ENCODE measurements around the gene M6PR. TPM values are rescaled to one million over a fixed set of nuclear protein-coding genes. Genes with fewer than 3 reads are reported as not detected.

The M6PR gene
- total and polyA plus RNA-seq, 2 of the 8 experiments (the other 6 are each of a cell fraction or from before 2014, with no cell fraction given): 106 to 122 TPM

DNA sequence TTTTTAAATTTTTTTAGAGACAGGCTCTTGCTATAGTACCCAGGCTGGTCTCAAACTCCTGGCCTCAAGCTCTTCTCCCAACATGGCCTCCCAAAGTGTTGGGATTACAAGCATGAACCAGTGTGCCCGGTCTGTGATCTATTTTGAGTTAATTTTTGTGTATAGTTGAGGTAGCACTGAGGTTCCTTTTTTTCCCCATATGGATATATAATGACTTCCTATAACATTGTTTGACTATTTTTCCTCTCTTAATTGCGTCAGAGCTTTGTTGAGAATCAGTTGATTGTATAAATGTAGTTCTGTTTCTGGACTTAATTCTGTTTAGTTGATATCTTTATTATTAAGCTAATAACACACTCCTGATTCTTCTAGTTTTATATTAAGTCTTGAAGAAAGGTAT lies 8.6 kb upstream of the M6PR start:
- no peaks in the 10 kb centered on the region for H3K27me3 ChIP-seq (replicated peaks in 1 of 4; ENCODE audit: control insufficient read depth in 3 of 4, extremely low read depth in 1 of 4, insufficient read depth in 3 of 4, low read length in 3 of 4)
- no peak overlapping the region for H2BK15ac ChIP-seq (ENCODE audit: low read length)
- no peak overlapping the region for H4K5ac ChIP-seq (ENCODE audit: insufficient read length, low read depth, low read length)
- H2BK5ac ChIP-seq (ENCODE audit: low read depth, low read length): no peak overlapping the region
- TF ChIP-seq BACH1 (IDR thresholded peaks at IDR 0.05; ENCODE audit: low read length): no peak
- TF ChIP-seq BRCA1 (IDR thresholded peaks at IDR 0.05; ENCODE audit: low read depth, low read length): no peak
- no peak for TF ChIP-seq SIX5 (IDR thresholded peaks at IDR 0.05; ENCODE audit: low read depth, low read length)
- TF ChIP-seq EZH2 (IDR thresholded peaks at IDR 0.05; ENCODE audit: low read depth, low read length, severe bottlenecking): no peak
- no peak for TF ChIP-seq TEAD4 (IDR thresholded peaks at IDR 0.05; ENCODE audit: low read depth, low read length)
- no peak for TF ChIP-seq JUN (IDR thresholded peaks at IDR 0.05; ENCODE audit: low read depth, low read length)
- no peak for TF ChIP-seq NRF1 (IDR thresholded peaks at IDR 0.05; ENCODE audit: low read depth, low read length)
- H3K79me2 ChIP-seq (ENCODE audit: control insufficient read depth in 1 of 2, insufficient read depth in 2 of 2, low read length in 2 of 2): no peaks in the 10 kb centered on the region
- ChIA-PET CTCF (ENCODE audit: partially characterized antibody) (interaction anchor here (0.6 to 1.3 kb wide), 2 partner anchors 93 to 677 kb away, joined by 3 to 4 read pairs; no protein-coding TSS in a partner anchor), POLR2A (ENCODE audit: partially characterized antibody) (interaction anchor here (1.2 to 1.3 kb wide), 2 partner anchors 8 to 19 kb away, joined by 3 read pairs; partner anchors contain the start of gene M6PR)
- no peak overlapping the region for H3K4me3 ChIP-seq (ENCODE audit: extremely low read depth in 1 of 4, insufficient read depth in 2 of 4, low read depth in 3 of 4, low read length in 4 of 4)
- no peak overlapping the region for H2BK12ac ChIP-seq (ENCODE audit: low read depth, low read length)
- no peak overlapping the region for H3K18ac ChIP-seq (ENCODE audit: extremely low read depth, low read length)
- no peak overlapping the region for H3K27ac ChIP-seq (ENCODE audit: low read depth, low read length)
- no peaks in the 10 kb centered on the region for H3K9me3 ChIP-seq (ENCODE audit: insufficient read depth in 2 of 2, low read depth in 1 of 2, low read length in 1 of 2)
- no peaks in the 10 kb centered on the region for H4K20me1 ChIP-seq (replicated peaks in 1 of 2; ENCODE audit: control insufficient read depth in 1 of 2, insufficient read depth in 2 of 2, low read length in 2 of 2)
- no peaks in the 10 kb centered on the region for H3K23me2 ChIP-seq (ENCODE audit: low read depth, low read length)
- no peak overlapping the region for H3K4ac ChIP-seq (replicated peaks; ENCODE audit: insufficient read length, low read depth, low read length)
- no peak overlapping the region for H3K23ac ChIP-seq (ENCODE audit: insufficient read length)
- WGBS, 2 experiments (ENCODE audit: extremely low coverage in 1 of 2, insufficient coverage in 1 of 2, insufficient read length in 1 of 2, insufficient replicate concordance in 2 of 2, low coverage in 1 of 2, low lambda C conversion rate in 2 of 2, missing lambda C conversion rate in 1 of 2): 79% methylated on average over 2 of the region's 2 CpGs; no CpG with 5 or more reads in 1 of the 2 experiments
- H3K56ac ChIP-seq (replicated peaks; ENCODE audit: insufficient read length, low read depth, low read length): no peak overlapping the region
- H2AFZ ChIP-seq (ENCODE audit: low read length): no peak overlapping the region
- FAIRE-seq (no peak), DNase-seq (ENCODE audit: low read depth in 1 of 2, low spot score in 2 of 2) (no peak)
- H2BK20ac ChIP-seq (ENCODE audit: low read length): no peak overlapping the region
- no peak overlapping the region for H2BK120ac ChIP-seq (replicated peaks; ENCODE audit: low read depth, low read length)
- H3K9ac ChIP-seq (replicated peaks in 1 of 4; ENCODE audit: extremely low read depth in 1 of 4, low read depth in 3 of 4, low read length in 3 of 4): no peak overlapping the region
- H3K14ac ChIP-seq (ENCODE audit: insufficient read length): no peak overlapping the region
- no peak overlapping the region for H2AK5ac ChIP-seq (ENCODE audit: low read depth, low read length)
- H3K36me3 ChIP-seq (ENCODE audit: control insufficient read depth in 2 of 4, insufficient read depth in 4 of 4, low read length in 3 of 4): peaks cover 0 to 4% (median 0%) of the 10 kb centered on the region in 4 experiments; a peak in 1 of 8 replicates
- no peaks in the 10 kb centered on the region for H3K79me1 ChIP-seq (ENCODE audit: low read depth, low read length)
- H3K4me2 ChIP-seq (ENCODE audit: insufficient read depth in 1 of 2, low read depth in 2 of 2, low read length in 2 of 2): no peak overlapping the region
- H4K91ac ChIP-seq (replicated peaks; ENCODE audit: insufficient read length, low read length): no peak overlapping the region
- H3K4me1 ChIP-seq (replicated peaks in 1 of 4; ENCODE audit: control insufficient read depth in 3 of 4, insufficient read depth in 4 of 4, low read length in 3 of 4): peaks cover 0 to 3% (median 0%) of the 10 kb centered on the region in 4 experiments; a peak in 1 of 7 replicates
- no peak overlapping the region for H4K8ac ChIP-seq (ENCODE audit: extremely low read depth, insufficient read depth, low read length)

Data from H1 (cell line).